ENCODE measurements around the gene TLN1.
A peak's percentile ranks its signal among the peaks of the same experiment; 100 is the strongest.

DNA sequence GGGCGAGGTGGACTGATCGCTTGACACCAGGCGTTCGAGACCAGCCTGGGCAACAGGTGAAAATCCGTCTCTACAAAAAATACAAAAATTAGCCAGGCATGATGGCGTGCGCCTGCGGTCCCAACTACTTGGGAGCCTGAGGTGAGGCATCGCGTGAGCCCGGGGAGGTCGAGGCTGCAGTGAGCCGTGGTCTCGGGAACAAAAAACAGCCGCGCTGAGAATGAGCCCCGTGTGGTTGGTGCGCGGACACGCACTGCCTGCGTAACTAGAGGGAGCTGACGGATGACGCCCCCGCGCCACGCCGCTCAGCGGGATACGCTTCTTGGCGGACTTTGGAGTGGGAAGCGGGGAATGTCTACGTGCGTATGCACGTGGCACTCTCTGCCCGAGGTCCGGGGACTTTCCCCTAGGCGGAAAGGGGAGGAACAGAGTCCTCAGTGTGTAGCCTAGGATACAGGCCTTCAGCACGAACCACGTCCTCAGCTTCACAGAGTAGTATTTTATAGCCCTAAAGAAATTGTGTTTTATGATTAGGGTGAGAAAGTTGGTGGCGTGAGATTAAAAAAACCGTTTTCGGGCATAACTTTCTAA, 74.4 kb downstream of the TLN1 start, which contains the start of gene RMRP:
- TF ChIP-seq ZNF221 (tag by site-specific recombination; IDR thresholded peaks at IDR 0.05; ENCODE audit: borderline replicate concordance) (no peak), ZNF239 (tag by site-specific recombination; IDR thresholded peaks at IDR 0.05) (no peak), ZNF510 (tag by site-specific recombination; IDR thresholded peaks at IDR 0.05; ENCODE audit: insufficient replicate concordance) (no peak), ZNF10 (tag by site-specific recombination; IDR thresholded peaks at IDR 0.05) (0 out of 2 replicates have a peak, but pooled peaks have one; percentile 62), ZNF549 (tag by site-specific recombination; IDR thresholded peaks at IDR 0.05) (no peak)
- TF ChIP-seq, protein P1, sequence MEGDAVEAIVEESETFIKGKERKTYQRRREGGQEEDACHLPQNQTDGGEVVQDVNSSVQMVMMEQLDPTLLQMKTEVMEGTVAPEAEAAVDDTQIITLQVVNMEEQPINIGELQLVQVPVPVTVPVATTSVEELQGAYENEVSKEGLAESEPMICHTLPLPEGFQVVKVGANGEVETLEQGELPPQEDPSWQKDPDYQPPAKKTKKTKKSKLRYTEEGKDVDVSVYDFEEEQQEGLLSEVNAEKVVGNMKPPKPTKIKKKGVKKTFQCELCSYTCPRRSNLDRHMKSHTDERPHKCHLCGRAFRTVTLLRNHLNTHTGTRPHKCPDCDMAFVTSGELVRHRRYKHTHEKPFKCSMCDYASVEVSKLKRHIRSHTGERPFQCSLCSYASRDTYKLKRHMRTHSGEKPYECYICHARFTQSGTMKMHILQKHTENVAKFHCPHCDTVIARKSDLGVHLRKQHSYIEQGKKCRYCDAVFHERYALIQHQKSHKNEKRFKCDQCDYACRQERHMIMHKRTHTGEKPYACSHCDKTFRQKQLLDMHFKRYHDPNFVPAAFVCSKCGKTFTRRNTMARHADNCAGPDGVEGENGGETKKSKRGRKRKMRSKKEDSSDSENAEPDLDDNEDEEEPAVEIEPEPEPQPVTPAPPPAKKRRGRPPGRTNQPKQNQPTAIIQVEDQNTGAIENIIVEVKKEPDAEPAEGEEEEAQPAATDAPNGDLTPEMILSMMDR (tag by site-specific recombination; IDR thresholded peaks at IDR 0.05): peak; percentile 89
- TF ChIP-seq, protein P2, sequence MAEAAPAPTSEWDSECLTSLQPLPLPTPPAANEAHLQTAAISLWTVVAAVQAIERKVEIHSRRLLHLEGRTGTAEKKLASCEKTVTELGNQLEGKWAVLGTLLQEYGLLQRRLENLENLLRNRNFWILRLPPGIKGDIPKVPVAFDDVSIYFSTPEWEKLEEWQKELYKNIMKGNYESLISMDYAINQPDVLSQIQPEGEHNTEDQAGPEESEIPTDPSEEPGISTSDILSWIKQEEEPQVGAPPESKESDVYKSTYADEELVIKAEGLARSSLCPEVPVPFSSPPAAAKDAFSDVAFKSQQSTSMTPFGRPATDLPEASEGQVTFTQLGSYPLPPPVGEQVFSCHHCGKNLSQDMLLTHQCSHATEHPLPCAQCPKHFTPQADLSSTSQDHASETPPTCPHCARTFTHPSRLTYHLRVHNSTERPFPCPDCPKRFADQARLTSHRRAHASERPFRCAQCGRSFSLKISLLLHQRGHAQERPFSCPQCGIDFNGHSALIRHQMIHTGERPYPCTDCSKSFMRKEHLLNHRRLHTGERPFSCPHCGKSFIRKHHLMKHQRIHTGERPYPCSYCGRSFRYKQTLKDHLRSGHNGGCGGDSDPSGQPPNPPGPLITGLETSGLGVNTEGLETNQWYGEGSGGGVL (tag by site-specific recombination; IDR thresholded peaks at IDR 0.05): no peak
- TF ChIP-seq, protein P3, sequence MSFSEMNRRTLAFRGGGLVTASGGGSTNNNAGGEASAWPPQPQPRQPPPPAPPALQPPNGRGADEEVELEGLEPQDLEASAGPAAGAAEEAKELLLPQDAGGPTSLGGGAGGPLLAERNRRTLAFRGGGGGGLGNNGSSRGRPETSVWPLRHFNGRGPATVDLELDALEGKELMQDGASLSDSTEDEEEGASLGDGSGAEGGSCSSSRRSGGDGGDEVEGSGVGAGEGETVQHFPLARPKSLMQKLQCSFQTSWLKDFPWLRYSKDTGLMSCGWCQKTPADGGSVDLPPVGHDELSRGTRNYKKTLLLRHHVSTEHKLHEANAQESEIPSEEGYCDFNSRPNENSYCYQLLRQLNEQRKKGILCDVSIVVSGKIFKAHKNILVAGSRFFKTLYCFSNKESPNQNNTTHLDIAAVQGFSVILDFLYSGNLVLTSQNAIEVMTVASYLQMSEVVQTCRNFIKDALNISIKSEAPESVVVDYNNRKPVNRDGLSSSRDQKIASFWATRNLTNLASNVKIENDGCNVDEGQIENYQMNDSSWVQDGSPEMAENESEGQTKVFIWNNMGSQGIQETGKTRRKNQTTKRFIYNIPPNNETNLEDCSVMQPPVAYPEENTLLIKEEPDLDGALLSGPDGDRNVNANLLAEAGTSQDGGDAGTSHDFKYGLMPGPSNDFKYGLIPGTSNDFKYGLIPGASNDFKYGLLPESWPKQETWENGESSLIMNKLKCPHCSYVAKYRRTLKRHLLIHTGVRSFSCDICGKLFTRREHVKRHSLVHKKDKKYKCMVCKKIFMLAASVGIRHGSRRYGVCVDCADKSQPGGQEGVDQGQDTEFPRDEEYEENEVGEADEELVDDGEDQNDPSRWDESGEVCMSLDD (tag by site-specific recombination; IDR thresholded peaks at IDR 0.05): peak; percentile 89
- TF ChIP-seq, protein P4, sequence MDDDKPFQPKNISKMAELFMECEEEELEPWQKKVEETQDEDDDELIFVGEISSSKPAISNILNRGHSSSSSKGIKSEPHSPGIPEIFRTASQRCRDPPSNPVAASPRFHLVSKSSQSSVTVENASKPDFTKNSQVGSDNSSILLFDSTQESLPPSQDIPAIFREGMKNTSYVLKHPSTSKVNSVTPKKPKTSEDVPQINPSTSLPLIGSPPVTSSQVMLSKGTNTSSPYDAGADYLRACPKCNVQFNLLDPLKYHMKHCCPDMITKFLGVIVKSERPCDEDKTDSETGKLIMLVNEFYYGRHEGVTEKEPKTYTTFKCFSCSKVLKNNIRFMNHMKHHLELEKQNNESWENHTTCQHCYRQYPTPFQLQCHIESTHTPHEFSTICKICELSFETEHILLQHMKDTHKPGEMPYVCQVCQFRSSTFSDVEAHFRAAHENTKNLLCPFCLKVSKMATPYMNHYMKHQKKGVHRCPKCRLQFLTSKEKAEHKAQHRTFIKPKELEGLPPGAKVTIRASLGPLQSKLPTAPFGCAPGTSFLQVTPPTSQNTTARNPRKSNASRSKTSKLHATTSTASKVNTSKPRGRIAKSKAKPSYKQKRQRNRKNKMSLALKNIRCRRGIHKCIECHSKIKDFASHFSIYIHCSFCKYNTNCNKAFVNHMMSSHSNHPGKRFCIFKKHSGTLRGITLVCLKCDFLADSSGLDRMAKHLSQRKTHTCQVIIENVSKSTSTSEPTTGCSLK (tag by site-specific recombination; IDR thresholded peaks at IDR 0.05): no peak
